LNCaP clone FGC (cell line): ENCODE data around the gene STK11.

Experiments used
- DNase-seq: peaks from one replicate; pipeline ENCODE4 v3.0.0-alpha.2; 2011; ENCODE audit warnings: low read depth
- H3K4me3 ChIP-seq: 2 replicates; pipeline ENCODE4 v1.5.1; 2011; ENCODE audit warnings: mild to moderate bottlenecking, low read depth, low read length, control low read depth
- CTCF ChIP-seq: IDR thresholded peaks from 2 replicates; pipeline ENCODE4 v1.5.1; 2012; ENCODE audit warnings: mild to moderate bottlenecking; ENCODE audit not compliant: control insufficient read depth, insufficient read depth; ENCODE audit errors: extremely low read depth

The STK11 gene

GRCh38 chr19:1264801-1265614 lies 59.4 kb downstream of the STK11 start:
- no peak for TF ChIP-seq CTCF
- DNase-seq: no peak
- H3K4me3 ChIP-seq: no peak overlapping the region

- TF ChIP-seq CTCF: no peak
- DNase-seq: no peak
- H3K4me3 ChIP-seq: no peak overlapping the region
Observed at GRCh38 chr19:1265615-1266128, 60.1 kb downstream of the STK11 start.

GRCh38 chr19:1266129-1266915 lies 60.7 kb downstream of the STK11 start:
- peak overlapping the region; percentile 50 for H3K4me3 ChIP-seq
- no peak for TF ChIP-seq CTCF
- no peak for DNase-seq

- no peak for DNase-seq
- H3K4me3 ChIP-seq: peak overlapping the region; percentile 50
- TF ChIP-seq CTCF: peak; percentile 97
Observed at GRCh38 chr19:1266916-1267476, 61.4 kb downstream of the STK11 start.

GRCh38 chr19:1267477-1268225 lies 62.1 kb downstream of the STK11 start:
- H3K4me3 ChIP-seq: peak overlapping the region; percentile 50
- DNase-seq: no peak
- TF ChIP-seq CTCF: no peak
